Fibroblast of lung (primary cell): ENCODE measurements around the gene CR1. TPM values are rescaled to one million over a fixed set of nuclear protein-coding genes. Genes with fewer than 3 reads are reported as not detected.
"Not testable (repeated sequence)": the region's sequence is repeated elsewhere in the genome, so short reads cannot be mapped to it uniquely, and the experiment has no call there.

Experiments used
- DNase-seq, 2 donors: peaks; one replicate each; pipeline versions ENCODE4 v3.0.0 to v3.0.0-alpha.2; 2010; ENCODE audit warnings: low read depth in 2 of 2
- H2AFZ ChIP-seq: 2 replicates; pipeline ENCODE4 v1.5.1; 2012; ENCODE audit warnings: low read length, control low read depth, inconsistent platforms
- H3K27ac ChIP-seq: 2 replicates; pipeline ENCODE4 v1.5.1; 2011; ENCODE audit warnings: low read length, control low read depth; ENCODE audit not compliant: insufficient read depth
- H3K27me3 ChIP-seq: 2 replicates; pipeline ENCODE4 v1.5.1; 2011; ENCODE audit warnings: mild to moderate bottlenecking, low read length; ENCODE audit not compliant: control insufficient read depth, insufficient read depth
- H3K36me3 ChIP-seq: 2 replicates; pipeline ENCODE4 v1.5.1; 2011; ENCODE audit warnings: low read length; ENCODE audit not compliant: control insufficient read depth, insufficient read depth
- H3K4me1 ChIP-seq: 2 replicates; pipeline ENCODE4 v1.5.1; 2011; ENCODE audit warnings: low read length; ENCODE audit not compliant: control insufficient read depth, insufficient read depth; ENCODE audit errors: extremely low read depth
- H3K4me2 ChIP-seq: 2 replicates; pipeline ENCODE4 v1.5.1; 2011; ENCODE audit warnings: low read length, control low read depth; ENCODE audit not compliant: insufficient read depth; ENCODE audit errors: extremely low read depth
- H3K4me3 ChIP-seq, 4 experiments: fragments of 200-600 bp in 1 of 4; sonication (generic) in 1 of 4; replicated peaks in 1 of 4; 2 replicates each; pipeline ENCODE4 v1.5.1; 2011 to 2016; ENCODE audit warnings: low read length in 4 of 4, low read depth in 3 of 4, mild to moderate bottlenecking in 3 of 4, control low read depth in 2 of 4, inconsistent platforms in 1 of 4, mixed read lengths in 1 of 4; ENCODE audit not compliant: insufficient read depth in 1 of 4; ENCODE audit errors: control extremely low read depth in 1 of 4
- H3K79me2 ChIP-seq: 2 replicates; pipeline ENCODE4 v1.5.1; 2012; ENCODE audit warnings: mild to moderate bottlenecking, low read length, inconsistent platforms; ENCODE audit not compliant: control insufficient read depth, insufficient read depth
- H3K9ac ChIP-seq: 2 replicates; pipeline ENCODE4 v1.5.1; 2011; ENCODE audit warnings: mild to moderate bottlenecking, low read length, control low read depth; ENCODE audit not compliant: insufficient read depth
- H3K9me3 ChIP-seq: 2 replicates; pipeline ENCODE4 v1.5.1; 2012; ENCODE audit warnings: low read depth, low read length; ENCODE audit not compliant: control insufficient read depth, insufficient read depth
- H4K20me1 ChIP-seq: 2 replicates; pipeline ENCODE4 v1.5.1; 2011; ENCODE audit warnings: low read length; ENCODE audit not compliant: control insufficient read depth, insufficient read depth; ENCODE audit errors: extremely low read depth
- EZH2 ChIP-seq: IDR thresholded peaks from 2 replicates; pipeline ENCODE4 v1.5.1; 2012; ENCODE audit warnings: low read length, control low read depth, mild to moderate bottlenecking; ENCODE audit errors: missing control alignments
- polyA plus RNA-seq, 2 donors: library from polyadenylated mRNA; depleted of rRNA in 1 of 2; stranded (reverse) in 1 of 2; unstranded in 1 of 2; fragments of >200 nt; gene quantifications; 2 replicates each; pipeline ENCODE4 v1.2.1, GENCODE V29; 2011 to 2012; ENCODE audit warnings: missing spikeins in 1 of 2
- total RNA-seq: library from RNA; depleted of rRNA; stranded (reverse); fragments of >200 nt; gene quantifications from 2 replicates; pipeline ENCODE4 v1.2.1, GENCODE V29; 2014
- TF ChIP-seq, protein P1 (sequence below), 2 donors: IDR thresholded peaks in 1 of 2; conservative IDR thresholded peaks in 1 of 2; 1 replicate in 1 of 2; 2 replicates in 1 of 2; pipeline ENCODE4 v1.5.1; 2011 to 2012; ENCODE audit warnings: low read length in 2 of 2, control low read depth in 1 of 2, inconsistent platforms in 1 of 2, low read depth in 1 of 2, mild to moderate bottlenecking in 1 of 2

The CR1 gene
- total and polyA plus RNA-seq, 2 donors (not counting 1 experiment from before 2014, with no cell fraction given): not detected

GRCh38 chr1:207575381-207575780 is 79.4 kb downstream of the CR1 start:
- not testable (repeated sequence) for H3K27ac ChIP-seq, H3K9ac ChIP-seq, H3K4me2 ChIP-seq, H3K36me3 ChIP-seq, DNase-seq, H4K20me1 ChIP-seq, H3K4me1 ChIP-seq, H3K4me3 ChIP-seq, H3K79me2 ChIP-seq, H2AFZ ChIP-seq, H3K9me3 ChIP-seq, H3K27me3 ChIP-seq

GRCh38 chr1:207578796-207579435 is 83.0 kb downstream of the CR1 start:
- Histone ChIP-seq H3K4me2 (no peak overlapping the region), H3K4me1 (no peaks in the 10 kb centered on the region), H3K9ac (no peak overlapping the region), H3K27me3 (no peaks in the 10 kb centered on the region), H3K9me3 (no peaks in the 10 kb centered on the region), H2AFZ (peak overlapping the region; percentile 65), H3K27ac (no peak overlapping the region), H4K20me1 (no peaks in the 10 kb centered on the region), H3K79me2 (no peaks in the 10 kb centered on the region), H3K36me3 (no peaks in the 10 kb centered on the region), H3K4me3 (no peak overlapping the region)
- DNase-seq: no peak
- TF ChIP-seq, protein P1, sequence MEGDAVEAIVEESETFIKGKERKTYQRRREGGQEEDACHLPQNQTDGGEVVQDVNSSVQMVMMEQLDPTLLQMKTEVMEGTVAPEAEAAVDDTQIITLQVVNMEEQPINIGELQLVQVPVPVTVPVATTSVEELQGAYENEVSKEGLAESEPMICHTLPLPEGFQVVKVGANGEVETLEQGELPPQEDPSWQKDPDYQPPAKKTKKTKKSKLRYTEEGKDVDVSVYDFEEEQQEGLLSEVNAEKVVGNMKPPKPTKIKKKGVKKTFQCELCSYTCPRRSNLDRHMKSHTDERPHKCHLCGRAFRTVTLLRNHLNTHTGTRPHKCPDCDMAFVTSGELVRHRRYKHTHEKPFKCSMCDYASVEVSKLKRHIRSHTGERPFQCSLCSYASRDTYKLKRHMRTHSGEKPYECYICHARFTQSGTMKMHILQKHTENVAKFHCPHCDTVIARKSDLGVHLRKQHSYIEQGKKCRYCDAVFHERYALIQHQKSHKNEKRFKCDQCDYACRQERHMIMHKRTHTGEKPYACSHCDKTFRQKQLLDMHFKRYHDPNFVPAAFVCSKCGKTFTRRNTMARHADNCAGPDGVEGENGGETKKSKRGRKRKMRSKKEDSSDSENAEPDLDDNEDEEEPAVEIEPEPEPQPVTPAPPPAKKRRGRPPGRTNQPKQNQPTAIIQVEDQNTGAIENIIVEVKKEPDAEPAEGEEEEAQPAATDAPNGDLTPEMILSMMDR (conservative IDR thresholded peaks at IDR 0.05 in 1 of 2, IDR thresholded peaks at IDR 0.05 in 1 of 2; ENCODE audit: low read depth in 1 of 2, low read length in 2 of 2): no peak
- no peak for TF ChIP-seq EZH2

DNA sequence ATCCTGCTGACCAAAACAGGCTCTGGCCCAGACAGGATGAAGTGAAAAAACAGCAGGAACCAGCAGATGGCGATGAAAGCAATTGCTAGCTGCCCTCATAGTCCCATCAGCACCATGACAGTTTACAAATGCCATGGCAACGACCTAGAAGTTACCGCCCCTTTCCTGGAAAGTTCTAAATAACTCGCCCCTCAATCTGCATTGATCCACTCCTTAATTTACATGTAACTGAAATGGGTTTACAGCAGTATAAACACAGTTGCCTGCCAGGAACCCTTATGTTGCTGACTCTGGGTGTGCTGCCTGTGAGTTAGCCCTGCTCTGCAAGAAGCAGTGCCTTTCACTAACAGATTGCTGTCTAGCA is 83.5 kb downstream of the CR1 start:
- TF ChIP-seq, protein P1 (conservative IDR thresholded peaks at IDR 0.05 in 1 of 2, IDR thresholded peaks at IDR 0.05 in 1 of 2; ENCODE audit: low read depth in 1 of 2, low read length in 2 of 2): peak; percentile 62 to 74
- no peak for TF ChIP-seq EZH2
- Histone ChIP-seq H3K36me3 (no peaks in the 10 kb centered on the region), H3K27ac (no peak overlapping the region), H3K9me3 (no peaks in the 10 kb centered on the region), H4K20me1 (no peaks in the 10 kb centered on the region), H3K4me3 (no peak overlapping the region), H3K4me2 (no peak overlapping the region), H3K4me1 (no peaks in the 10 kb centered on the region), H3K27me3 (no peaks in the 10 kb centered on the region), H3K79me2 (no peaks in the 10 kb centered on the region), H2AFZ (no peak overlapping the region), H3K9ac (no peak overlapping the region)
- peak; percentile 46 to 73 for DNase-seq
